Choroid plexus epithelial cell (primary cell): ENCODE results near the gene NELFA.

ENCODE experiments used
- DNase-seq: peaks from one replicate; pipeline ENCODE4 v3.0.0-alpha.2; 2010; ENCODE audit warnings: low read depth
- H3K4me3 ChIP-seq: 2 replicates; pipeline ENCODE4 v1.5.1; 2011; ENCODE audit warnings: low read depth, mild to moderate bottlenecking, control low read depth, low read length, moderate library complexity
- CTCF ChIP-seq: conservative IDR thresholded peaks from 2 replicates; pipeline ENCODE4 v1.5.1; 2011; ENCODE audit warnings: low read depth, mild to moderate bottlenecking, control low read depth, inconsistent platforms, low read length, moderate library complexity

Gene NELFA

DNA sequence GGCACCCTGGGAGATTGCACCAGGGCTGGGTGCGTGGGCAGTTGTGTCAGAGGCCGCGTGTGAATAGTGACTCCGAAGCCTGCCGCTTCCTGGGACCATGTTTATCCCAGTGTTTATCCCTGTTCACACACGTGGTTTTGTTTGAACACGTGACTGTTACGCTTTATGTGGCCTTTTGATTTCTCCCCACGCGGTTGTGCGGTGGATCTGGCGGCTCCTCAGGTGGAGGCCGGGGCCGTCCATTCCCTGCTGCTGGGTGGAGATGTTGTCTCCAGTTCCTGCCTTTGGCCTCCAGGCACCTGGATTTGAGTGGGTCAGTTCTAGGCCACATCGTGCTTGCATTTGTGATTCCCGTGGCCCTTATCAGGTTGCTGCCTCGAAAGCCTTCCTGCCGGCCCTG lies 35.1 kb downstream of the NELFA start:
- TF ChIP-seq CTCF, result no peak
- DNase-seq, result no peak
- H3K4me3 ChIP-seq, result no peak overlapping the region

GRCh38 chr4:1973218-1973617 lies 35.6 kb downstream of the NELFA start:
- no peak overlapping the region for H3K4me3 ChIP-seq
- DNase-seq, result no peak
- TF ChIP-seq CTCF, result no peak

- TF ChIP-seq CTCF, result no peak
- no peak overlapping the region for H3K4me3 ChIP-seq
- DNase-seq, result no peak
Observed at GRCh38 chr4:1972414-1972813, 36.4 kb downstream of the NELFA start.

DNA sequence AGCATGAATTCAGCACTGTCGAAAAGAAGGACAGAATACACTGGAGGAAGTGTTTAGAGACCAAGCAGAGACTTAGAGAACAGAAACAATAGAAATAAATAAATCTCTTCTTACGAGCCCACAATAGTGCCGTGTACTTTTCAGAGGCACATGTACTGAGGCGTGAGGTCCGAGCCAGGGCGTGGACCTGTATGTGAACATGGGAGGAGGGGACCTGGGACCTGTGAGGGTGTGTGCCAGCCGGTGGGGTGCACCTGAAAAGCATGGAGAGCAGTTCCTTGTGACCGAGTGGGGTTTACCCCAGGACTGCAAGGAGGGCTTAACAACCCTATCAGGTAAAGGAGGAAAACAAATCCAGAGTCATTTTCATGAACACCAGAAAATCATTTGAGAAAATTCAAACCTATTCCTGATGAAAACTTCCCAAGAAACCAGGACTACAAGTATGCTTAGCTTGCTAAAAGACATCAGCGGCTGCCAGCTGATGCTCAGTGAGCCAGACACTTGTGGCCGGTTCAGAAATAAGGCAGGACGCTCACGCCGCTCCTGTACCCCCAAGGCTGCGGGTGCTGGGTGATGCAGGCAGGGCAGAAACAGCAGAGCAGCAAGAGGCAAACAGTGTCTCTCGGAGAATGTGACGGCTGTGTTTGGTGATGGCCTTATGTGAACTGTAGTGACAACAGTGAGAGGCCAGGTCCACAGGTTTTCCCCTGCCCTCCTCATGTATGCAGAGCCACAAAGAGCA lies 37.1 kb downstream of the NELFA start:
- DNase-seq, result no peak
- no peak overlapping the region for H3K4me3 ChIP-seq
- no peak for TF ChIP-seq CTCF

GRCh38 chr4:1970926-1971325 lies 37.8 kb downstream of the NELFA start:
- no peak for DNase-seq
- H3K4me3 ChIP-seq, result no peak overlapping the region
- TF ChIP-seq CTCF, result no peak

DNA sequence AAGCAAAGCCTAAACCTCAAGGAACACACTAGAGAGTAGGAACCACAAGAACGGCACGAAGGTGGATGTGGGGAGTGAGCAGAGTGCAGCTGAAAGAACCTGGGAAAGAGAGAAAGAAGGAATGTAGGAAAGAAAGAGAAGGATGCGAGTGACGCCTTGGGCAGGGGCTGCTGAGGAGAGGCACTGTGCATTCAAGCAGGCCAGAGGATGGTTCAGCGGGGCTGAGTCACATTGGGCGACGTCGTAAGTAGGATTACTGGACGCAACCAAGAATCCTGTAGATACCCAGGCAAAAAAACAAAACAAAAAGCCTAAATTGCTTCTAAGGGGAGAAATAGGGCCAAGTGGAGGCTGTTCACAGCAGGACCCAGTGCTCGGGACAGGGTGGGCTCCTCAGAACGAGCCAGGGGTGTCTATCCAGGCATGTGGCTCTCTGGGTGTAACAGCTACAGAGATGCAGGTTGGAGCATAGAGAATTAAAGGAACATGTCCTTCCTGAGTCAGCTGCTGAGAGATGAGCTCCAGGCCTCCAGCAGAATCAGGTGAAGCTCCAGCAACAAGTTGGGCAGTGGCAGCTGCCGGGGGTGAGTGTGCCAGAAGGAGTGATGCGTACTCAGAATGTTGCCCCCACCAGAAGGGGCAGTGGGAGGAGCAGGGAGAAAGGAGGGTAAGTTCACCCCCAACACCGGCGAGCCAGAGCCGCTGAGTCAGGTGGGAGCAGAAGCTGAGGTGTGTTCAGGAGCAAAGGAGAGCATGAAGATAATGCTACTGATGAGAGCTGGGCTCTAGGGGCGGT lies 38.6 kb downstream of the NELFA start:
- TF ChIP-seq CTCF, result no peak
- H3K4me3 ChIP-seq, result no peak overlapping the region
- no peak for DNase-seq
